ENCODE measurements around the gene ZSWIM1. TPM values are rescaled to one million over a fixed set of nuclear protein-coding genes. Genes with fewer than 3 reads are reported as not detected.
A peak's percentile ranks its signal among the peaks of the same experiment; 100 is the strongest.
"Not testable (repeated sequence)": the region's sequence is repeated elsewhere in the genome, so short reads cannot be mapped to it uniquely, and the experiment has no call there.

Gene ZSWIM1
- total RNA-seq, 1 donor from 2014 or later, result 5.4 TPM

DNA sequence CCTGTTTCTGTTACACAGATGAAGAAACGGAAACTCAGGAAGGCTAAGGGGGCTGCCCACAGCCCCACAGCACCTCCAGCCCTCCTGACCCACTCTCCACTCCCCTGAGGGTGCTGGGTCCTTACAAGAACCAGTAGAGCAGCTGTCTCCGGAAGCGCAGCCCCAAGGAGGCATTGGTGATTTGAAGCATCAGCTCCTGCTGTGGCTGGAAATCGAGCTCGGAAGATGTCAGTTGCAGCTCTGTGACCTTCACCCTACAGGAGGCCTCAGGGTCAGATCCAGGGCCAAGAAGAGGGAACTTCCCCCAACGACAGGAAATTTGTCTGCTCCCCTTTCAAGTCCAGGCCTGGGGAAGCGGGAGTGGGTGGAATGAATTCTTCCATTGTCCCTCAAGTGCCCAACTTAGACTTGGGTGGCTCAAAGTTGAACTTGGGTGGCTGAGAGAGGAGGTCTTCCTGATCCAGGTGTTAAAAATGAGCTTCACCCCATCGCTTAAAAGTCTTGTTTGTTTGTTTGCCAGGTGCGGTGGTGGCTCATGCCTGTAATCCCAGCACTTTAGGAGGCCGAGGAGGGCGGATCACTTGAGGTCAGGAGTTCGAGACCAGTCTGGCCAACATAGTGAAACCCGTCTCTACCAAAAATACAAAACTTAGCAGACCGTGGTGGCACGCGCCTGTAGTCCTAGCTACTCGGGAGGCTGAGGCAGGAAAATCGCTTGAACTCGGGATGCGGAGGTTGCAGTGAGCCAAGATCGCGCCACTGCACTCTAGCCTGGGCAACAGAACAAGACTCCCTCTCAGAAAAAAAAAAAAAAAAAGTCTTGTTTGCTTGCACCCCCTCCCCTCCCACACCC, 29.0 kb downstream of the ZSWIM1 start:
- no peak for DNase-seq

DNA sequence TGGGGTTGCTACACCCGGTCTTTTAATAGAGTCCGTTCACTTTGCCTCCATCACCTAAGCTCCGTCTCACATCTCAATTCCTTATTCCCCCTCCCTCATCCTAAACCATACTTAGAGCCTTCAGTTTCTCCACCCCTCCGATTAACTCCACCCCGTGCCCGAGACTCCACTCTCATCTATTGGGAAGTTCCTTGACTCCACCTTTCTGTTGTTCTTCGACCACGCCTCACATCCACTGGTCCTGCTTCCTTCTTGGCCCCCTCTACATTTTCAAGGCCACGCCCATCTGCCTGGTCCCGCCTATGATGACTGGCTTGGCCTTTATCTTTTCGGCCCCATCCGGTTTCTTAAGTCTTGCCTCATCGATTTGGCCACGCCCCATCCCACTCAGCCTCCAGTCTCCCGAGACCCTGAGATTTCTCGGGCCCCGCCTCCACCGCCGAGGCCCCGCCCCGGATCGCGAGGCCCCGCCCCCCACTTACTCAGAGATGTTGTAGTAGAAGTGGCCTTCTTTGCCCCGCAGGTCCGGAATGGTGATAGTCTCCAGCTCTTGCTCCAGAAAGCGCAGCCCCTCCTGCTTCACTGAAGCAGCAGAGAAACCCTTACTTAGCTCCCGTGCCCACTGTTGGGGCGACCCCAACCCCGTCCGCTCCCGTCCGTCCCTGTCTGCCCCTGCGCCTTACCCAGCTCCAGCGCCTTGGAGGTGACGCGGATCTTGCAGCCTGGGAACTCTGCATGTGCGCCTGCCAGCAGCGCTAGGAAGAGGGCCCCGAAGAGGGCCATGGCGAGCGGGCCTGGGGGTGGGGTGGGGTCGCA, 29.9 kb downstream of the ZSWIM1 start:
- peak; percentile 99 for DNase-seq

DNA sequence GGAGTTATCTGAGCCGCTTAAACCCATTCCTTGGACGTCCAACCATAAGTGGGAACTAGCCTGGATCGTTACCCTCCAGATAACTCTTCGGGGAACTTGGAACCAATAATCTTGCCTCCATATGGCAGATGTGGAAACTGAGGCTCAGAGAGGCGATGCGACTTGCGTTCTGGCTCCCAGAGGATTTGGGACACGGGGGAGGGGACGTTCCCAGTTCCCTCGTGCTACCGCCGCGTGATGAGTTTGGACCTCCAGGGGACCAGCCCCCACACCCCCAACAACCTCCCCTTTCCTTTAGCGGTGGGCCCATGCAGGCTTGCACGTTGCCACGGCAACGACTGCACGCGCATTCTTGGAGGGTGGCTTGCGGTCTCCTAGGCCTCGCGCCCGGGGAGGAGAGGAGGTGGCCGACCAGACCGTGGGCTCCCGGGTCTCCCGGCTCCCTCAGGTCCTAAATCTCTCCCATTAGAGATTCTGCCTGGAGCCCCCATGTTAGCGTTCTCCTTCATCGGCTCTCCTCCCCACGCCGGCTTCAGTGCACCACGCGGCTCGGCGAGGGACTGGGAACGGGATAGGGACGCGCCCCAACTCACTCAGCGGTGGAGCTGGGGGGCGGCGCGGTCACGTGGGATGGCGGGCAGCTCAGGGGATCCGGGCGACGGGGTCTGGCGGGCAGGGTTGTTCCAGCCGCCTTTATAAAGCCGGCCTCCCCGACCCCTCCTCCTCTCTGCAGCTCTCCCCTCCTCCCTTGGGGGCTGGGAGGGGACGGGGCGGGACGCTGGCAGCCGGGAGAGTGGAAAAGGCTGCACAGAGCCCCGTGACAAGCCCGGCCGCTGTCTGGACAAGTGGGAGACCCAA, 30.7 kb downstream of the ZSWIM1 start, which contains the start of gene PLTP:
TSS of gene PLTP (minus strand) at position 670 of the 858 bp plus-strand sequence. CDS start 703 bp downstream, outside the sequence.
- peak; percentile 21 for DNase-seq

DNA sequence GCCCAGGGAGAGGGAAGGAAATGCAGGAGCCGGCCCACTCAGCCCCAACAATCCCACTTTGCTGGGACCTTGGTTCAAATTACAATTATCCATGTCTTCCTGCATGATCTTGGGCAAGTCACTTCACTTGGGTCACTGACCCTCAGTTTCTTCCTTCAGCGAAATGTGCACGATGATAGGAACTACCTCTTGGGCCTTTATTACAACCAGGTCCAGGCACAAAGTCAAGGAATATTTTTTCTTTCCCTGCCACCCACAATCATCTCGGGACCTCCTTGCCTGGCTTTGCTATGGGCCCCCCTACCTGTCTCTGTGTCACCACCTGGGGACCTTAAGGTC, 31.3 kb downstream of the ZSWIM1 start:
- no peak for DNase-seq

DNA sequence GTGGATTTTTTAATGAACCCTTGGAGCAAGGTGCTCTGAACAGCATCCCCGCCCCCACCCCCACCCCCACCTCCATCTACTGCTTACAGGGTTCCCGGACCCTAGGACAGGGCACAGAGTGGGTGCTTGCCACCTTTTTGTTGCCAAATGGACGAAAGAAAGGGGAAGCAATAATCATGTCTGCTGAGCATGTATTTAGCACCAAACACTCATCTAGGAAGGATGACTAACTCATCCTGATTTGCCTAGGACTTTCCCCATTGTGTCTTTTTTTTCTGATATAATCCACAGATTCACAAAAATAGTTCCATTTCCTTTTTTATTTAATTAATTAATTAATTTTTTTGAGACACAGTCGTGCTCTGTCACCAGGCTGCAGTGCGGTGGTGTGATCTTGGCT, 32.1 kb downstream of the ZSWIM1 start:
- peak; percentile 67 for DNase-seq

DNA sequence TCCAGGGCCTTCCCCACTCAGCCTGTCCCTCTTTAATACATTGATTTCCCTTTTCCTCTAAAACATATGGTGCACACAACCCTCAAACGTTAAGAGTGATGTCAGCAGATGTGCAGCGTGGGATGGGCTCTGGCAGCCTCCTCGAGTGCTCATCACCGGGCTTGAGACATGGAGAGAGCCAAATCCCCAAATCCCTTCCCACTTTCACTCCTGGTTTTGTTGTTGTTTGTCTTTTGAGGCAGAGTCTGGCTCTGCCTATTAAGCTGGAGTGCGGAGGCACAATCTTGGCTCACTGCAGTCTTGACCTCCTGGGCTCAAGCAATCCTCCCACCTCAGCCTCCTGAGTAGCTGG, 36.7 kb downstream of the ZSWIM1 start:
- DNase-seq, result no peak

DNA sequence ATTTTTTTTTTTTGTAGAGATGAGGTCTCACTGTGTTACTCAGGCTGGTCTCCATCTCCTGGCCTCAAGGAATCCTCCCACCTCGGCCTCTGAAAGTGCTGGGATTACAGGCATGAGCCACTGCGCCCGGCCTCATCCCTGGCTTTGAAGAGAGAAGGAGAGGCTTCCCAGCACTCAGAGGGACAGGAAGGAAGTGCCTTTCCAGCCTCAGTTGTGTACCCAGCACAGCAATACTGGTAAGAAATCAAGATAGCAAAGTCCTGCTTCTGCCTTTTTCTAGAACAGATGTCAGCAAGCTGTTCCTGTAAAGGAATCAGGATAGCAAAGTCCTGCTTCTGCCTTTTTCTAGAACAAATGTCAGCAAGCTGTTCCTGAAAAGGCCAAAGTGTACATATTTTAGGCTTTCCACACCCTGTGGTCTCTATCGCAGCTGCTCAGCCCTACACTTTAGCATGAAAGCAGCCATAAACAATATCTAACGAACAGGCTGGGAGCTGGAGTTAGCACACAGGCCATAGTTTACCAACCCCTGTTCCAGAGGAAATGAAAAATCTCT, 37.2 kb downstream of the ZSWIM1 start:
- no peak for DNase-seq

DNA sequence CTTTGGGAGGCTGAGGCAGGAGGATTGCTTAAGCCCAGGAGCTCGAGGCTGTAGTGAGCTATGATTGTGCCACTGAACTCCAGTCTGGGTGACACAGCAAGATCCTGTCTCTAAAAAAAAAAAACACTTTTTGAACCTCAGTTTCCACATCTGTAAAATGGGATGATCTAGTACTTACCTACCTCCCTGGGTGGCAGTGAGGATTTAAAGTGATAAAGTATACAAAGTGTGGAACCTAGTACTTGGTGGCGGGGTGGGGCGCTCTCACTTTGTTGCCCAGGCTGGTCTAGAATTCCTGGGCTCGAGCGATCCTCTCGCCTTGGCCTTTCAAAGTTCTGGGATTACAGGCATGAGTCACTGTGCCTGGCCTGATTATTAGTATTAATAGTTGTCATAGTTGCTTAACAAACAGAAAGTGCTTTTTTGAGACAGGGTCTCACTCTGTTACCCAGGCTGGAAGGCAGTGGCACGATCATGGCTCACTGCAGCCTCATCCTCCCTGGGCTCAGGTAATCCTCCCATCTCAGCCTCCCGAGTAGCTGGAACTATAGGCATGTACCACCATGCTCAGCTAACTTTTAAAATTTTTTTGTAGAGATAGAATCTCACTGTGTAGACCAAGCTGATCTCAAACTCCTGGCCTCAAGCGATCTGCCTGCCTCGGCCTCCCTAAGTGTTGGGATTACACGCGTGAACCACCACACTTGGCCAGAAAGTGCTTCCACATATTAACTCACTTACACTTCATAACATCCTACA, 37.9 kb downstream of the ZSWIM1 start:
- DNase-seq, result no peak

DNA sequence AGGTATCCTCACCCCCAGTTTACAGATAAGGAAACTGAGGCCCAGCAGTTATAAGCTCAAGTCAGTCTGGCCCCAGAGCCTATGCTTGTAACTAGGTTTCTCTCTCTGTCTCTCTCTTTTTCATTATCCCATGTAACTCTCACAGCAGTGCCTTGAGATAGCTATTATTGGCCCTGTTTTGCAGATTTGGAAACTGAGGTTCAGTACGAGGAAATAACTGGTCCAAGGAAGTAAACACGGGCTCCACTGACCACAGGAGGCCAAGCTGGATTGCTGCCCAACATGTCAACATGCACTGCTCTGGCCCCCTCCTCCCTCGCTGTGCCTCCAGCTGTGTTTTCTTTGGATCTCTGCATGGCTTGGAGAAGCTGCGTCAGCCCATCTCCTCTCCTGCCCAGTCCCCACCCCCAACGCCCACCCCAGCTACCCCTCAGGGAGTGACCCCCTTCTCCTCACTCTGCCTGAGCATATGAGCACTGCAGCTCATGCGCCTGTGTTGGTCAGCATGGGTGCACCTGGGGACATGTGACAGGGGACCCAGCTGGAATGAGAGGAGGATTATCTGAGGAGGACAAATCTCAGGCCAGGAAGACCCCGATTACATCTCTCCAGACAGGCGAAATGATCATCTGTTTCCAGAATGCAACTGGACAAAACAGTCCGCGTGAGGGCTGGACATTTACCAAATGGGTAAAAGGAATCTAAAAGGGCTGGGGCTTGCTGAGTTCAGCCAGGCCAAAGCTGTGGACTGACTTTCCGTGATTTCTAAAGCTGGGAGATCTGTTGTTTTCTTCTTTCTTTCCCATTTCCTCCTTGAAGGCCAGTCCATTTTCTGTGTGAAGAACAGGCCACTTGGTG, 38.7 kb downstream of the ZSWIM1 start:
- DNase-seq, result peak; percentile 76

DNA sequence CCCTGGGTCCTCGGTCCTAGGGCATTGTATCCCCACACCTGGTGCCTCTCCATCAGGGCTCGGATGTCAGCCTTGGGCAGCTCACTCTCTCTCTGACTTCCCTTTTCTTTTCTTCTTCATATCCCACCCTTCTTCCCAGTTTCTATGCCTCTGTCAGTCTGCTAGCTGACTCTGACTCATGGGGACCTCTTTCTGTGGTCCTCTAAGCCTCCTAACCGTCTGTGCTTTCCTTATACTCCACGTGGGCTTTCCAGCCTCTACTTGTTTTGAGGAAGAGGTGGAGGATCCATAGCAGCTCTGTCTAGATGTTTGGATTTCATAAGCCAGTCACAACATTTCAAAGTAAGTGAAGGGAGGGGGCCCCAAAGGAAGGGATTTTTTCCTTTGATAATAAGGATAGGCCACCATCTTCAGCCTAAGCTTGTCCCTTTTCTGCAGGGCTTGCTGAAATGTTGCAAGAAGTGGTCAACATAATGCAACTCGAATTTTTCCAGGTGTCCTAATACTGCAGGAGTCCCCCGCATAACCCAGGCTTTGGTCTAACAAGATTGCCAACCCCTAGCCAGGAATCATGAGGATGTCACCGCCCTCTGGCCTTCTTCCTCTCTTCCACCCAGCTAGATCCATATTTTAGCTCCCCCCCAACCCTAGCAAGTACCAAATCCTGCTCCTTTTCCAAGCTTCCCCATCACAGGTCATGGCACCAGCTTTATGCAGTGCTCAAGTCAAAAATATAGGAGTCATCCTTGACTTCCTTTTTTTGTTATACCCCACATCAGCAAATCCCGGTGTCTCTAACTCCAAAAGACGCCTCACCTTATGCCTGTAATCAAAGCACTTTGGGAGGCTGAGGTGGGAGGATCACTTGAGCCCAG, 39.7 kb downstream of the ZSWIM1 start:
- DNase-seq, result no peak

DNA sequence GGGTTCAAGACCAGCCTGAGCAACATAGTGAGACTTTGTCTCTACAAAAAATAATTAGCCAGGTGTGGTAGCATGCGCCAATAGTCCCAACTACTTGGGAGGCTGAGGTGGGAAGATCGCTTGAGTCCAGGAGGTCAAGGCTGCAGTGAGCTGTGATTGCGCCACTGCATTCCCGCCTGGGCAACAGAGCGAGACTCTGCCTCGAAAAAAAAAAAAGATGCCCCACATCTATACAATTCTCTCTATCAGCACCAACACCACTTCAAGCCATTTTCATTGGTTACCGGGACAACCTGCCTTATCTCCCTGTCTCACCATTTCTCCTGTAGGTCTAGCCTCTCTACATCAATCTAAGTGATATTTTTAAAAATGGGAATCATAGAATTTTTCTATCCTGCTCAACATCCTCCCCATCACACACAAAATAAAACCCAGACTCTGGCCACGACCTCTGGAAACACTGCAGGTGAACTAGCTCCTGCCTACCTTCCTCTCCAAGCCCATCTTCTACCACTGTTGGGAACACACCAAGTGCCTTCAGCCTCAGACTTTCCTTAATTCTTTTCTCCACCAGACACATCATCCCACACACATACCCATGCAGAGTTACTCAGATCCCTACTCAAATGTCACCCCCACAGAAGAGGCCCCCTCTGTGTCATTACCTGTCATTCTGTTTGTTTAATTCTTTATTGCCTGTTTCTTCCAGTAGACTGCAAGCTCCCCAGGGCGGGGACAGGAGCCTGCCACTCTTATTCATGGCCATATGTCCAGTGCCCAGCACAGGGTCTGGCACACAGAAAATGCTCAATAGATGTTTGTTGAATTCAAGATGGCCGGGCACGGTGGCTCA, 40.5 kb downstream of the ZSWIM1 start:
- no peak for DNase-seq

DNA sequence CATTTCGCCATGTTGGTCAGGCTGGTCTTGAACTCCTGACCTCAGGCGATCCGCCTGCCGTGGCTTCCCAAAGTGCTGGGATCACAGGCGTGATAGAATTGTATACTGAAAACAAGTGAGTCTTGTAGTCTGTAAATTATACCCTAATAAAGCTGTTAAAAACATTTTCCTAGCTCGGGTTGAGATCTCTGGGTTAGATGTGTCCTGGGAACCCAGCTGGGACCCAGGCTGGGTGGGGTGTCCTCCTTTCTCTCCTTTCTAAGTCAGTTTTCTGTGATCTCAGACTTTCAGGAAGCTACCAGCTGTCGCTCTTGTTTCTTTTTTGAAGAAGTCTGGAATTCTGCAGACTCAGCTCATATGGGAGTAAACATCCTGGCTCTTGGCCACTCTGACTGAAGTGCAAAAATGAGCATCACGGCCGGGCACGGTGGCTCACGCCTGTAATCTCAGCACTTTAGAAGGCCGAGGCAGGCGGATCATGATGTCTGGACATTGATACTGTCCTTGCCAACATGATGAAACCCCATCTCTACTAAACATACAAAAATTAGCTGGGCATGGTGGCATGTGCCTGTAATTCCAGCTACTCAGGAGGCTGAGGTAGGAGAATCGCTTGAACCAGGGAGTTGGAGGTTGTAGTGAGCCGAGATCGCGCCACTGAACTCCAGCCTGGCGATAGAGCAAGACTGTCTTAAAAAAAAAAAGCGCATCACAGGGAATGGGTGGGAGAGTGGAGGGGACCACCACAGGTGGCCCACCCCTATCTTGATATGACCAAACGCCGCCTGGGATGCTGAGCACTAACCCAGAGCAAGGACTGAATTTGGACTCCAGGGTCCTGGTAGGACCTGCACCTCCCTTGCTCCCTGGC, 43.6 kb downstream of the ZSWIM1 start:
- DNase-seq, result peak; percentile 56

DNA sequence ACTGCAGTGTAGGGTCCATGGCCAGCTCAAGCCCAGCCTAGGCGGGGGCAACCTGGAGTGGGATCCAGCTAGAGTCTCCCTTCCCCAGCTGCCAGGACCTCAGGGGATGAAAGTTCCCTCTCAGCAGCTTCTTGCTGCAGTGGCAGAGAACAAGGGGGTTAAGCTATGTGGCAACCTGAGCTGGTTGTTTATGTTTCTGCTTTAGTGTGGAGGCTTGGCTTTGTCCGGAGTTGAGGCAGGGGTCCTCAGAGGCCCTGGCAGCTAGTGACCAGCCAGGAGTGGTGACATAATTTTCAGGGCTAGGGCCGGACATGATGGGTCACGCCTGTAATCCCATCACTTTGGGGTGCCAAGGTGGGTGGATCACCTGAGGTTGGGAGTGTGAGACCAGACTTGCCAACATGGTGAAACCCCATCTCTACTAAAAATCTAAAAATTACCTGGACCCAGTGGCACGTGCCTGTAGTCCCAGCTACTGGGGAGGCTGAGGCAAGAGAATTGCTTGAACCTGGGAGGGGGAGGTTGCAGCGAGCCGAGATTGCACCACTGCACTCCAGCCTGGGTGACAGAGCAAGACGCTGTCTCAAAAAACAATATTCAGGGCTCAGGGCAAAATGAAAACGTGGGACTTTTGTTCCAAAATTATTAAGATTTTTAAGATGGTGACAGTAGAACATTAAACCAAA, 44.9 kb downstream of the ZSWIM1 start:
- no peak for DNase-seq

DNA sequence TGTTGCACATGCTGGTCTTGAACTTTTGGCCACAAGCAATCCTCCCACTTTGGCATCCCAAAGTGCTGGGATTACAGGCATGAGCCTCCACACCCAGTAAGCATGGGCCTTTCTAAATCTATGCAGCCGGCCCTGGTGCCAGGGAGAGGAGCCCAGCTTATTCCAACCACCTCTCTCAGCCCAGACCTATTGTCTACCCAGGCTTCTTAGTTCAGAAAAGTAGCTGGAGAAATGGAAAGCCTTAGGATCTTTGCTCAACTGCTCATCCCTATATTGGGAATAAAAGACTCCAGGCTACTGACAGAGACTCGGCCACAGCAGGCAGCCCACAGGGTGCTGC, 45.7 kb downstream of the ZSWIM1 start:
- no peak for DNase-seq

DNA sequence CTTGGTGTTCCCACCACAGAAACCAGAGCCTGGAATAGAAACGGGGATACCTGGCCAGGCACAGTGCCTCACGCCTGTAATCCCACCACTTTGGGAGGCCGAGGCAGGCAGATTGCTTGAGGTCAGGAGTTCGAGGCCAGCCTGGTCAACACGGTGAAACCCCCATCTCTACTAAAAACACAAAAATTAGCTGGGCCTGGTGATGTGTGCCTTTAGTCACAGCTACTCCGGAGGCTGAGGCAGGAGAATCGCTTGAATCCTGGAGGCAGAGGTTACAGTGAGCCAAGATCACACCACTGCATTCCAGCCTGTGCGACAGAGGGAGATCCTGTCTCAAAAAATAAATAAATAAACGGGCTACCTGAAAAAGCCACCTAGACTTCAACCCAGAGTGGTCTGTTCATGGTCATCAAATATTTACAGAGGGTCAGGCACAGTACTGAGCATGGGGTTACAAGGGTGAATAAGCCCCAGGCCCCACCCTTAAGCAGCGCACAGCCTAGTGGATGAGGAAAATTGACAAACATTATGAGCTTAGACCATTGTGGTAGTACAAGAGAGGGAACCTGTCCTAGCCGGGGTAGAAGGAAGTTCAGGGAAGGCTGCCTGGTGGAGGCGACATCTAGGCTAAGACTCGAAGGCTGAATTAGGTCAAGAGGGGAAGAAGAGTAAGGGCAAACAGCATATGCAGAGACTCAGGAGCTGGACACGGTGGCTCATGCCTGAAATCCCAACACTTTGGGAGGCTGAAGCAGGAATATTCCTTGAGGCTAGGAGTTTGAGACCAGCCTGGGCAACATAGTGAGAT, 46.2 kb downstream of the ZSWIM1 start:
- DNase-seq, result no peak

DNA sequence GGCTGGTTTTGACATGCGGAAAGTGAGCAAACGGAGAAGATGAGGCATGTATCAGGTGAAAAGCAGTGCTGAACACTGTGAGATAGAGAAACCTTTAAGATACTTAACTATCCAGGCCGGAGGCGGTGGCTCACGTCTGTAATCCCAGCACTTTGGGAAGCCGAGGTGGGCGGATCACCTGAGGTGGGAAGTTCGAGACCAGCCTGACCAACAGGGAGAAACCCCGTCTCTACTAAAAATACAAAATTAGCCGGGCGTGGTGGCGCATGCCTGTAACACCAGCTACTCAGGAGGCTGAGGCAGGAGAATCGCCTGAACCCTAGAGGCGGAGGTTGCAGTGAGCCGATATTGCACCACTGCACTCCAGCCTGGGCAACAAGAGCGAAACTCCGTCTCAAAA, 50.7 kb downstream of the ZSWIM1 start:
- DNase-seq, result not testable (repeated sequence)

Measured in dermis blood vessel endothelial cell (primary cell).